Activated naive CD8-positive, alpha-beta T cell (primary cell): Measurements from ENCODE around the gene ZGPAT.
A peak's percentile ranks its signal among the peaks of the same experiment; 100 is the strongest.

Experiments
- H3K27ac Mint-ChIP-seq: one replicate; pipeline ENCODE4 v1.8.0; 2021; ENCODE audit warnings: mixed read lengths
- H3K27me3 Mint-ChIP-seq: one replicate; pipeline ENCODE4 v1.8.0; 2021; ENCODE audit warnings: mixed read lengths
- H3K36me3 Mint-ChIP-seq: one replicate; pipeline ENCODE4 v1.8.0; 2021; ENCODE audit warnings: mixed read lengths
- H3K4me1 Mint-ChIP-seq: one replicate; pipeline ENCODE4 v1.8.0; 2021; ENCODE audit warnings: low read depth, mixed read lengths
- H3K4me3 Mint-ChIP-seq: one replicate; pipeline ENCODE4 v1.8.0; 2021; ENCODE audit warnings: mild to moderate bottlenecking, mixed read lengths
- H3K9me3 Mint-ChIP-seq: one replicate; pipeline ENCODE4 v1.8.0; 2021; ENCODE audit warnings: low read depth, mixed read lengths

ZGPAT gene

DNA sequence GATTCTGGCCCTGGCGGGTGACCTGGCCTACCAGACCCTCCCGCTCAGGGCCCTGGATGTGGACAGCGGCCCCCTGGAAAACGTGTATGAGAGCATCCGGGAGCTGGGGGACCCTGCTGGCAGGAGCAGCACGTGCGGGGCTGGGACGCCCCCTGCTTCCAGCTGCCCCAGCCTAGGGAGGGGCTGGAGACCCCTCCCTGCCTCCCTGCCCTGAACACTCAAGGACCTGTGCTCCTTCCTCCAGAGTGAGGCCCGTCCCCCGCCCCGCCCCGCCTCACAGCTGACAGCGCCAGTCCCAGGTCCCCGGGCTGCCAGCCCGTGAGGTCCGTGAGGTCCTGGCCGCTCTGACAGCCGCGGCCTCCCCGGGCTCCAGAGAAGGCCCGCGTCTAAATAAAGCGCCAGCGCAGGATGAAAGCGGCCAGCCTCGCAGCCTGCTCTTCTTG lies 30.9 kb downstream of the ZGPAT start:
- Mint-ChIP-seq H3K4me1 (peaks cover 20% of the 10 kb centered on the region), H3K9me3 (no peaks in the 10 kb centered on the region), H3K27me3 (no peaks in the 10 kb centered on the region), H3K4me3 (peak overlapping the region; percentile 30), H3K36me3 (no peaks in the 10 kb centered on the region), H3K27ac (no peak overlapping the region)

DNA sequence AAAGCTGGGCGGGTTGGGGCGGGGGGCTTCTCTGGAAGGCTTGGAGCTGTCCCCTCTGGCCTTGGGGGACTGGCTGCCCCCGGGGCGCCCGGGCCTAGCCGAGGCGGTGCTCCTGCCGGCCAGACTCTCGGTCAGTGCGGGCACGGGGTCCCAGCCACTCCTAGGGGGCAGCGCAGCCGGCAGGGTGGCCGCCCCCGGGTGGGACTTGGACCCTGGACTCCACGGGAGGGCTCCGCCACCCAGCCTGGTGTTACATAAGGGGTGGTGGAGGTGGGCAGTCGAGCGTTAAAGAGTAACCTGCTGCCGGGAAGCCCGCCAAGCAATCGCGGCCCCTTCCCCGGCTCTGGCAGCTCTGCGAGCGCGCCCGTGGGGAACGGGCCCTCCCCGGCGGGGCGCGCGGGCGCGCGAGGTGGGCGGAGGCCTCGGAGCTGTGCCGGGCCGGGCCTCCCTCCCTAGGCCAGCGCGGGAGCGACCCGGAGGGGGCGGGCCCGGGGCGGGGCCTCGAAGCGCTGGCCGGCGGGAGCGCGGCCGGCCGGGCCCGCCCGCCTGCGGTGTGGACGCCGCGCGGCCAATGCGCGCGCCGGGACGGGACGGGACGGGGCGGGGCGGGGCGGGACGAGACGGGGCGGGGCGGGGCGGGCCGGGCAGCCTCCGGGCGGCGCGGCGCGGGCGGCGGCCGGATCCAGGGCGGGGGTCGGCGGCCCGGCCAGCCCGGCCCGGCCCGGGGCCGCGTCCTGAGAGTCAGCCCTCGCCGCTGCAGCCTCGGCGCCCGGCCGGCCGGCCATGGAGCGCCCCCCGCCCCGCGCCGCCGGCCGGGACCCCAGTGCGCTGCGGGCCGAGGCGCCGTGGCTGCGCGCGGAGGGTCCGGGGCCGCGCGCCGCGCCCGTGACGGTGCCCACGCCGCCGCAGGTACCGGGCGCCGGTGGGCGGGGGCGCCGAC lies 31.6 kb downstream of the ZGPAT start, which contains the start of gene SLC2A4RG:
Gene SLC2A4RG (plus strand): TSS at position 647 of the 940 bp plus-strand sequence. CDS start 137 bp downstream, at position 784.
- H3K4me1 Mint-ChIP-seq, result peaks cover 15% of the 10 kb centered on the region
- no peaks in the 10 kb centered on the region for H3K36me3 Mint-ChIP-seq
- H3K27ac Mint-ChIP-seq, result no peak within 1 kb of the TSS
- peak within 1 kb of the TSS; percentile 54 for H3K4me3 Mint-ChIP-seq
- no peaks in the 10 kb centered on the region for H3K27me3 Mint-ChIP-seq
- H3K9me3 Mint-ChIP-seq, result no peaks in the 10 kb centered on the region

DNA sequence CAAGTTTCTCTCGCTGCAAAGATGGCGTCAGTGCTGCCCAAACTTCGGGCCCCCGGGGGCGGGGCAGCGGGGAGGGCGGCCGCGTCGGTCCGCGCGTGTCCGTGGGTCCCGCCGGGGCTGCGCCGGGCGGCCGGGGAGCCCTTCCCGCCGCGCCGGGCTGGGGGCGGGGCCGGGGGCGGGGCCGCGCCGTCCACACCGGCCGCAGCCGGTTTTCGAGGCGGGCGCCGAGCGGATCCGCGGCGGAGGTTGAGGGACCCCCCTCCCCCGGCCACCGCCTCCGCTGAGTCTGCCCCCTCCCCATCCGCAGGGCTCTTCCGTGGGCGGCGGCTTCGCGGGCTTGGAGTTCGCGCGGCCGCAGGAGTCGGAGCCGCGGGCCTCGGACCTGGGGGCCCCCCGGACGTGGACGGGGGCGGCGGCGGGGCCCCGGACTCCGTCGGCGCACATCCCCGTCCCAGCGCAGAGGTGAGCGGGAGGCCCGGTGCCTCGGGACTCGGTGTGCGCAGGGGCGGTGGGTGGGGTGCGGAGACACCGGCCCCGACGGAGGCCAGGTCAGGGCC lies 32.3 kb downstream of the ZGPAT start:
- Mint-ChIP-seq H3K36me3 (no peaks in the 10 kb centered on the region), H3K4me1 (peaks cover 15% of the 10 kb centered on the region), H3K9me3 (no peaks in the 10 kb centered on the region), H3K27ac (no peak overlapping the region), H3K4me3 (peak overlapping the region; percentile 54), H3K27me3 (no peaks in the 10 kb centered on the region)

DNA sequence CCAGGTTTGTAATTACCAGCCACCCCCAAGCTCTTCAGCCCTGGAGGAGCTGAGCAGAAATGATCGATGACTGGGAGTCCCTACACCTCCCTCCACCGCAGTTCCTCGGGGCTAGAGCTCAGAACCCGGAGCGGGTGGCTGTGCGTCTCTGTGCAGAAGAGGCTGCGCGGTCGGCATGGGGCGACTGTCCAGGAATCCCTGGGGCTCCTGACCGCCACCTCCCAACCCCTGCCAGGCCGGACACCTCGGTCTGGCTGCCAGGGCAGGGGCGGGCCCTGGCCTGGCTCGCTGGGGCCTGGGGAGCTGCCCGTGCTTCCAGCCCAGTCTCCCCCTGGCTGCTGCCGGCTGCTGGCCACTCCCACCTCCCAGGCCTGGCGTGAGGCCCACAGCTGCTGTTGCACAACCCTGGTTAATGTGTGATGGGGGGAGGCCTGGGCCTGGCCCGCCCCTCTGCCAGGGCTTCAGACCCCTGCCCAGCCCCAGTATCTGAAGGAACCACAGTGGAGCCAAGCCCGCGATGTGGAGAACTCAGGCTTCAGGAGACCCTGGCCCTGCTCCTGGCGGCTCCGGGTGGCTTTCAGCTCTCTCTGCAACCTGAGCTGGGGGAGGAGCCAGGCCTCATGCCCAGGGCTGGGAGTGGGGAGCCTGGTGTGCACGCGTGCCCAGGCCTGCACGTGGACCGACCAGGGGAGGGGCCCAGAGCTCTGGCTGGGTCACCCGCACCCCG lies 33.0 kb downstream of the ZGPAT start:
- Mint-ChIP-seq H3K27me3 (no peaks in the 10 kb centered on the region), H3K27ac (no peak overlapping the region), H3K4me3 (peak overlapping the region; percentile 54), H3K9me3 (no peaks in the 10 kb centered on the region), H3K4me1 (peaks cover 12% of the 10 kb centered on the region), H3K36me3 (no peaks in the 10 kb centered on the region)

DNA sequence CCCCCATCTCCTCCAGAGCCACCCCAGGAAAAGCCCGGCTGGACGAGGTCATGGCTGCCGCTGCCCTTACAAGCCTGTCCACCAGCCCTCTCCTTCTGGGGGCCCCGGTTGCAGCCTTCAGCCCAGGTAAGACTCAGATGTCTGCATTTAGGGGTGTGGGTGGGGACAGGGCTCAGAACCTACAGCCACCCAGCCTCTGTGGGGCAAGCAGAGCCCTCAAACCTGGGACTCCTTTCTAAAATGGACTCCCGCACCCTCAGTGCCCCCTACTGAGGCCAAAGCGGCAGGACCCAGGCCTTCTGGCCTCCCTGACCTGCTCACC lies 33.5 kb downstream of the ZGPAT start:
- Mint-ChIP-seq H3K9me3 (no peaks in the 10 kb centered on the region), H3K27ac (no peak overlapping the region), H3K4me3 (no peak overlapping the region), H3K4me1 (peaks cover 7% of the 10 kb centered on the region), H3K27me3 (no peaks in the 10 kb centered on the region), H3K36me3 (no peaks in the 10 kb centered on the region)

DNA sequence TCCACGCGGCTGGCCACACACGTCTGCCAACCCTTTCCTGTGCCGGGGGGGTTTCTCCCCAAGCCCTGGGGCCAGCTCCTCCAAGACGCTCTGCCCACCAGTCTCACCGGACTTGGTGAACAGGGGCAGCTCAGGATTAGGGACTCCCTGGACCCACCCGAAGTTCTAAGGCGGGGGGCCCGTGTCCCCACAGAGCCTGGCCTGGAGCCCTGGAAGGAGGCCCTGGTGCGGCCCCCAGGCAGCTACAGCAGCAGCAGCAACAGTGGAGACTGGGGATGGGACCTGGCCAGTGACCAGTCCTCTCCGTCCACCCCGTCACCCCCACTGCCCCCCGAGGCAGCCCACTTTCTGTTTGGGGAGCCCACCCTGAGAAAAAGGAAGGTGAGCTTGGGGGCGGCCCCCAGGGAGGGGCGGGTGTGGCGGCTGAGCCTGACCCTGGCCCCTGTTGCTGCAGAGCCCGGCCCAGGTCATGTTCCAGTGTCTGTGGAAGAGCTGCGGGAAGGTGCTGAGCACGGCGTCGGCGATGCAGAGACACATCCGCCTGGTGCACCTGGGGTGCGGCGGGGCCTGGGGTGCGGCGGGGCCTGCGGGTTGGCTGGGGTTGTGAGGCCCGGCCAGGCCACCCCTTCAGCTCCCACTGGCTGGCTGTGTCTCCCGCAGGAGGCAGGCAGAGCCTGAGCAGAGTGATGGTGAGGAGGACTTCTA lies 34.0 kb downstream of the ZGPAT start:
- no peaks in the 10 kb centered on the region for H3K36me3 Mint-ChIP-seq
- H3K27ac Mint-ChIP-seq, result no peak overlapping the region
- no peaks in the 10 kb centered on the region for H3K9me3 Mint-ChIP-seq
- H3K27me3 Mint-ChIP-seq, result no peaks in the 10 kb centered on the region
- H3K4me3 Mint-ChIP-seq, result no peak overlapping the region
- H3K4me1 Mint-ChIP-seq, result peaks cover 2% of the 10 kb centered on the region

DNA sequence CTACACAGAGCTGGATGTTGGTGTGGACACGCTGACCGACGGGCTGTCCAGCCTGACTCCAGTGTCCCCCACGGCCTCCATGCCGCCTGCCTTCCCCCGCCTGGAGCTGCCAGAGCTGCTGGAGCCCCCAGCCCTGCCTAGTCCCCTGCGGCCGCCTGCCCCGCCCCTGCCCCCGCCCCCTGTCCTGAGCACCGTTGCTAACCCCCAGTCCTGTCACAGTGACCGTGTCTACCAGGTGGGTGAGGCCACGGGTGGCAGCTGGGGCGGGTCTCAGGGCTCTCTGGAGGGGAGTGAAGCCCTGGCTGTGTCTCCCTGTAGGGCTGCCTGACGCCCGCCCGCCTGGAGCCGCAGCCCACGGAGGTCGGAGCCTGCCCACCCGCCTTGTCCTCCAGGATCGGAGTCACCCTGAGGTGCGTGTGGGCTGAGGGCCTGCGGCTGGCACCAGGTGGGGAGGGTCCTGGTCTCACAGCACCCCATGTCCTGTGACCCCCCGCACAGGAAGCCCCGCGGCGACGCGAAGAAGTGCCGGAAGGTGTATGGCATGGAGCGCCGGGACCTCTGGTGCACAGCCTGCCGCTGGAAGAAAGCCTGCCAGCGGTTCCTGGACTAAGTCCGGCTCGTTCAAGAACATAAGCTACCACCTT lies 34.7 kb downstream of the ZGPAT start:
- Mint-ChIP-seq H3K4me1 (no peaks in the 10 kb centered on the region), H3K9me3 (no peaks in the 10 kb centered on the region), H3K36me3 (no peaks in the 10 kb centered on the region), H3K27ac (no peak overlapping the region), H3K27me3 (no peaks in the 10 kb centered on the region), H3K4me3 (no peak overlapping the region)

DNA sequence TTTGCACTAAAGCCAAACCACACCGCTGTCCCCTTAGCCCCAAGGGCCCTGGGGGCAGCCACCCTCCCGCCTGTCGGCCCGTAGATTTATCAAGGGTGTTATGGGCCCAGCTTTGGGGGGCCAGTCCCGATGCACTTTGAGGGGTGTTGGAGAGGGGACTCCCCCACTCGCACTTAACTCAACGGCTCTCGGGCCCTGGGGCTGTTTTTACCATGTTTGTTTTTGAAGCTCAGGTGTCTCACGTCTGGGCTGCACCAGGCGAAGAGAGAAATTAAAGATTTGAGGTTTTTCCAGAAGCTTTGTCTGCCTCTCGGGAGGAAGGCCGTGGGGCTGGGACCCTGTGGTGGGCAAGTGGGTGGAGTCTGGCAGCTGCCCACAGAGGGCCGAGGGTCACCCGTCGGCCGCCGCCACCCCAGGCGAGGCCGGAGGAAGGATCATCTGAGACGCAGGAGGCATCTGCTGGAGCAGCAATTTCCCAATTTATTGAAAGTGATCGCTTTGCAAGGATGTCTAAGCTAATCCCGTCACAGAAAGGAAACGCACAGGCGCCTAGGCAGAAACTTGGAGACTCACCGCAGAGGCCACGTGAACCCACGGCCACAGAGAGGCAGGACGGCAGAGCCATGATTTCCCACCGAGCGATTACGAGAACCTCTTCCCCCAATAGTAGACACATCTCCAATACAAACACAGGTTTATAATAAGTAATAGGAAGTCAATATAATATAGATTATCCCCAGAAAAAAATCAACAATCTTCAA lies 35.6 kb downstream of the ZGPAT start:
- H3K27me3 Mint-ChIP-seq, result no peaks in the 10 kb centered on the region
- no peak overlapping the region for H3K27ac Mint-ChIP-seq
- H3K9me3 Mint-ChIP-seq, result no peaks in the 10 kb centered on the region
- H3K4me3 Mint-ChIP-seq, result no peak overlapping the region
- no peaks in the 10 kb centered on the region for H3K4me1 Mint-ChIP-seq
- H3K36me3 Mint-ChIP-seq, result no peaks in the 10 kb centered on the region

DNA sequence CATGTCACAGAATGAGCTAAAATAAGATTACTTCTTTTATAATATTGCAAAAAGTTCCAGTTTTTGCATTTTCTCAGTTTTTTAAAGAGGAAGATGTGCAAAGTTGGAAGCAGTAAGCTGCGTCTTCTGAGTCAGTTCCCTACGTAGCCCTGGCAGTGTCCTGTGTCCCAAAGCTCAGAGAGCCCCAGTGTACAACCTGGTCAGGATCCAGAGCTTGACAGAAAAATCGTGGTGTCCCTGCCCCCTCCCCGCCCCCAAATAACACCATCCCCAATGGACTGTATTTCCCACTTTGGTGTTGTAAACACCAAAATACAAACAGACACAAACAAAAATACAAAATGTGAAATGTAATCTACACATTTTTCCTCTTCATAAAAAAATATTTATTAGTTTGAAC lies 36.3 kb downstream of the ZGPAT start:
- Mint-ChIP-seq H3K4me1 (peaks cover 4% of the 10 kb centered on the region), H3K36me3 (no peaks in the 10 kb centered on the region), H3K27me3 (no peaks in the 10 kb centered on the region), H3K4me3 (no peak overlapping the region), H3K9me3 (no peaks in the 10 kb centered on the region), H3K27ac (no peak overlapping the region)

DNA sequence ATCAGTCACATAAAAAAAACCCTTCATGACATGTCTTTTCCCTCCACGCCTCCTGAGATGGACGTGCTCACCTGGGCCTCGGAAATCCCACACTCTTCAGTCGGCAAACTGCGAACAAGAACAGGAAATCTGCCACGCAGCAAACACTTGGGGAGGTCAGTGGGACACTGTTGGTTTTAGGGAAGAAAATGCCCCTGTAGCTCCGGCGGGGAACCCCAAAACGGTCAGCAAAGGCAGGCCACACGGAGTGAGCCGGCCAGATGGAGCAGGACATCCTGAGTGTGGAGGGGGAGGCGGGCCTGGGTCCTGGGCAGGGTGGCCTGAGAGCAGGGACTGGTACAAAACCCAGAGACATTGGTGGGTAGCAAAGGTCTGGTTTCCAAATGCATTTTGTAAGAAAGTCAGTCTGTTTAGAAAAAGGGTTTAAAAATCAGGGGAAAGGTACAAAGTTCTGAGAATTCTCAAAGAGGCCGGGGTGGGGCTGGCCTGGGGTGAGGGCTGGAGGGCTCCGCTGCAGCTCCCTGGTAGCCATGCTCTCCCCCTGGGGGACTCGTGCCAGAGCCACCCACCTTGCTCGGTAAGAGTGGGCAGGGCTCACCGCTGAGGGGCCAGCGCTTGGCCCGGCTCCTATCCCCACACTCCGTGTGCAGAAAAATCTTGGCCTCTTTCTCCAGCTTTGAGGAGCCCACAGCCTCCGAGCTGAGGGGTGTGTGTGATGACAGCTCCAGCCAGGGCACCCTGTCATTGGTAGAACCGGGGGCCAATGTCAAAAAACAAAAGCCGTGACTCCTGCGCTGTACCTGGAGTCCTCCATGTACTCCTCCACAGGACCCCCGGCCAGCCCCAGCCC lies 37.0 kb downstream of the ZGPAT start:
- H3K4me1 Mint-ChIP-seq, result peaks cover 9% of the 10 kb centered on the region
- H3K27me3 Mint-ChIP-seq, result no peaks in the 10 kb centered on the region
- H3K9me3 Mint-ChIP-seq, result no peaks in the 10 kb centered on the region
- no peak overlapping the region for H3K27ac Mint-ChIP-seq
- H3K36me3 Mint-ChIP-seq, result no peaks in the 10 kb centered on the region
- H3K4me3 Mint-ChIP-seq, result no peak overlapping the region

DNA sequence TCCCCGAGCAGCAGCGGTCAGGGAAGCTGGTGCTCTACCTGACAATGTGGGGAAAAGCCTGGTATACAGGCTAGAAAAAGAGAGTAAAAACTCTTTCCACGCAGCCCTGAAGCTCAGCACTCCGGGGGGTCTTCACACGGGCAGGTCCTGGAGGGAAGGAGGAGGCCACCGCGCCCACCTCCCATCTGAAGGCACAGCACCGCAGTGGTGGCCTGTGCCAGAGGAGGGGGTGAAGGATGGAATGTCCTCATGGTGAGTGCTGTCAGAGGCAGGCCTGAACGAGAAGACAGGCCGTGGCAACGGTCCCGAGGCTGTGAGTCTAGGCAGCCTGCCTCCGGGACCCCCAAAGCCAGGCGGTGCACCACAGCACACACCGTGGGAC lies 37.6 kb downstream of the ZGPAT start:
- H3K9me3 Mint-ChIP-seq, result no peaks in the 10 kb centered on the region
- no peak overlapping the region for H3K27ac Mint-ChIP-seq
- peaks cover 12% of the 10 kb centered on the region for H3K4me1 Mint-ChIP-seq
- no peaks in the 10 kb centered on the region for H3K36me3 Mint-ChIP-seq
- no peaks in the 10 kb centered on the region for H3K27me3 Mint-ChIP-seq
- no peak overlapping the region for H3K4me3 Mint-ChIP-seq

DNA sequence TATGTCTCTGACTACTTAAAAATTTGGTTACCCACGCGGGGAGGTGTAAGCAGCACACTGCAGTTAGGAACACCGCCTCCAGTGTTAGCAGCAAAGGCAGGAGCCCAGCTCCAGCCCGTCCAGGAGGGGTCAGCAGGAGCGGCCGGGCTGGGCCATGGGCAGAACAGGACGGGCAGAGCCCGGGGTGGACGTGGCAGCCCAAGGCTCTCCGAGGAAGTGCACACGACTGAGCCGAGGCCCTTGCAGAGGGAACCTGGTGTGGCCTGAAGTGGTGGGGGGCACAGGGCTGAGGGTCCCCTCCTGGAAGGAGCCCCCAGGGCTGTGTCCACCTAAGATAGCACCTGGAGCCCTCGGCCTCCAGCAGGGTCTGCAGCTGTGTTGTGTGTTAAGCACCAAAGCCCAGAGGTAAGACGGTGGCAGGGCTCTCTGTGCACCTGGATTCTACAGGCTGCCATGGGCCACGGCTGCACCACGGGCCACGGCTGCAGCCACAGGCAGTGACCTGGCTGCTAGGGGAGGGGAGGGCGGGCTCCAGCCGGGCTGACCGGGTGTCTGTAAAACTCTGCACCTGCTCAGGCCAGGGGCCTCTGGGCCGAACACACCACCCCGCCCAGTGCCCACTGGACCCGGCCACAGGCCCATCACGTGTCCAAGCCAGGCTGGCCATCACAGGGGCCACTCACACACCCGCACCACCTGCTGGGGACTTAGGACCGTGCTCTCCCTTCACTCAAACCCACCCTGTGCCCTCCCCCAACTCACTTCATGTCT lies 38.3 kb downstream of the ZGPAT start:
- Mint-ChIP-seq H3K27me3 (no peaks in the 10 kb centered on the region), H3K4me1 (peaks cover 19% of the 10 kb centered on the region), H3K9me3 (no peaks in the 10 kb centered on the region), H3K4me3 (no peak overlapping the region), H3K27ac (no peak overlapping the region), H3K36me3 (no peaks in the 10 kb centered on the region)
